Transverse colon (tissue), 4 donors: ENCODE measurements around the gene ADORA3. TPM values are rescaled to one million over a fixed set of nuclear protein-coding genes. Genes with fewer than 3 reads are reported as not detected.

Experiments
- DNase-seq: peaks from one replicate; pipeline ENCODE4 v3.0.0-alpha.2; 2019
- H3K27ac ChIP-seq, 4 donors: fragments of 200-600 bp; sonication (generic); 2 replicates each; pipeline ENCODE4 v1.5.1; 2016 to 2018; ENCODE audit warnings: inconsistent platforms in 4 of 4
- H3K27me3 ChIP-seq: fragments of 200-600 bp; sonication (generic); 2 replicates; pipeline ENCODE4 v1.5.1; 2017; ENCODE audit warnings: inconsistent platforms
- H3K36me3 ChIP-seq, 4 donors: fragments of 200-600 bp; sonication (generic); 2 replicates each; pipeline ENCODE4 v1.5.1; 2017 to 2019; ENCODE audit warnings: inconsistent platforms in 4 of 4
- H3K4me1 ChIP-seq, 4 donors: fragments of 200-600 bp; sonication (generic); 2 replicates each; pipeline ENCODE4 v1.5.1; 2017 to 2020; ENCODE audit warnings: inconsistent platforms in 4 of 4
- H3K4me3 ChIP-seq, 4 donors: fragments of 200-600 bp; sonication (generic); 1 replicate in 1 of 4; 2 replicates in 3 of 4; pipeline versions ENCODE4 v1.5.1 to v1.6.1; 2017 to 2019; ENCODE audit warnings: inconsistent platforms in 4 of 4
- H3K9me3 ChIP-seq, 2 donors: fragments of 200-600 bp; sonication (generic); 2 replicates each; pipeline ENCODE4 v1.5.1; 2017 to 2019; ENCODE audit warnings: inconsistent platforms in 2 of 2
- CTCF ChIP-seq, 5 experiments: fragments of 200-600 bp in 3 of 5; fragments of 450-650 bp in 2 of 5; sonication (generic) in 3 of 5; IDR thresholded peaks; 1 replicate in 2 of 5; 2 replicates in 3 of 5; pipeline ENCODE4 v1.5.1; 2016 to 2017; ENCODE audit warnings: antibody characterized with exemption in 5 of 5, inconsistent platforms in 3 of 5, mild to moderate bottlenecking in 2 of 5, moderate library complexity in 1 of 5
- EP300 ChIP-seq: sonication (generic); formaldehyde crosslinking; IDR thresholded peaks from one replicate; pipeline ENCODE4 v1.6.1; 2017; ENCODE audit warnings: antibody characterized with exemption, low read depth
- POLR2A ChIP-seq: fragments of 450-650 bp; IDR thresholded peaks from one replicate; pipeline ENCODE4 v1.6.1; 2016; ENCODE audit warnings: antibody characterized with exemption, mild to moderate bottlenecking, moderate library complexity
- POLR2AphosphoS5 ChIP-seq, 3 donors: sonication (generic); formaldehyde crosslinking; IDR thresholded peaks; one replicate each; pipeline ENCODE4 v1.6.1; 2016; ENCODE audit warnings: antibody characterized with exemption in 3 of 3
- WGBS, 2 donors: methylation state at CpG; one replicate each; pipeline ENCODE4 v1.1.5; 2018; ENCODE audit warnings: low coverage in 1 of 2; 5-methylcytosine and 5-hydroxymethylcytosine counted together
- in situ Hi-C, 4 donors: fragments of 200-750 bp; cut with MboI; loops; one replicate each; pipeline versions ENCODE4 v1.15.0 to v1.15.1; 2017; ENCODE audit warnings: low sequenced_read_pairs in 3 of 4, low pct_ligation_motif_present in 1 of 4, low pct_unique_long_range_greater_than_20kb in 1 of 4
- intact Hi-C: fragments of 100-400 bp; cut with DNase I; formaldehyde crosslinking; loops from one replicate; pipeline ENCODE4 v1.15.1; 2023; ENCODE audit warnings: low total_unique reads
- total RNA-seq, 4 donors: library from RNA; depleted of rRNA; stranded (reverse); fragments of >200 nt; gene quantifications; one replicate each; pipeline ENCODE4 v1.1.0, GENCODE V29; 2016

Gene ADORA3
- total RNA-seq, 4 donors from 2014 or later, result 2.9 to 5.7 TPM; not detected in 2

GRCh38 chr1:111466480-111466879 lies 37.0 kb downstream of the ADORA3 start:
- DNase-seq, result no peak
- TF ChIP-seq POLR2A (no peak), EP300 (no peak), POLR2AphosphoS5 (IDR thresholded peaks at IDR 0.05) (no peak), CTCF (IDR thresholded peaks at IDR 0.05) (no peak)
- H3K36me3 ChIP-seq, result peaks cover 0 to 23% (median 10%) of the 10 kb centered on the region in 4 donors
- H3K27ac ChIP-seq, result no peak overlapping the region
- H3K4me3 ChIP-seq, result no peak overlapping the region
- intact Hi-C loops, result no loop called here
- H3K4me1 ChIP-seq, result no peaks in the 10 kb centered on the region
- H3K9me3 ChIP-seq, result no peaks in the 10 kb centered on the region
- no peaks in the 10 kb centered on the region for H3K27me3 ChIP-seq
- 0% methylated on average over 1 of the region's 1 CpG for WGBS, 2 donors
- in situ Hi-C loops, result no loop called here

GRCh38 chr1:111465754-111466153 lies 37.7 kb downstream of the ADORA3 start:
- DNase-seq, result no peak

GRCh38 chr1:111463029-111463683 lies 40.3 kb downstream of the ADORA3 start:
- Histone ChIP-seq H3K4me1 (no peaks in the 10 kb centered on the region), H3K9me3 (no peaks in the 10 kb centered on the region), H3K27me3 (no peaks in the 10 kb centered on the region), H3K36me3 (peaks cover 0 to 53% (median 21%) of the 10 kb centered on the region in 4 donors), H3K27ac (peak overlapping the region in 1 of 4 donors; percentile 12), H3K4me3 (no peak overlapping the region)
- in situ Hi-C loops, result no loop called here
- WGBS, 2 donors, result 55 to 71% methylated on average over 4 of the region's 4 CpGs
- no peak for TF ChIP-seq POLR2A
- no peak for TF ChIP-seq EP300
- TF ChIP-seq CTCF (IDR thresholded peaks at IDR 0.05), result no peak
- no peak for TF ChIP-seq POLR2AphosphoS5 (IDR thresholded peaks at IDR 0.05)
- intact Hi-C loops, result no loop called here
- no peak for DNase-seq

More at GRCh38 chr1:111465754-111466153, 37.7 kb downstream of the ADORA3 start:
- TF ChIP-seq POLR2AphosphoS5 (IDR thresholded peaks at IDR 0.05) (no peak), CTCF (IDR thresholded peaks at IDR 0.05) (no peak), POLR2A (no peak), EP300 (no peak)
- in situ Hi-C loops (no loop called here), intact Hi-C loops (no loop called here)
- Histone ChIP-seq H3K27ac (no peak overlapping the region), H3K36me3 (peaks cover 0 to 28% (median 13%) of the 10 kb centered on the region in 4 donors), H3K9me3 (no peaks in the 10 kb centered on the region), H3K4me3 (no peak overlapping the region), H3K4me1 (no peaks in the 10 kb centered on the region), H3K27me3 (no peaks in the 10 kb centered on the region)
- WGBS, 2 donors, result 92 to 95% methylated on average over 2 of the region's 2 CpGs

GRCh38 chr1:111462370-111463028 lies 40.9 kb downstream of the ADORA3 start:
- DNase-seq, result no peak
- intact Hi-C loops (no loop called here), in situ Hi-C loops (no loop called here)
- H3K9me3 ChIP-seq, result no peaks in the 10 kb centered on the region
- peaks cover 0 to 53% (median 23%) of the 10 kb centered on the region in 4 donors for H3K36me3 ChIP-seq
- 78 to 81% methylated on average over 4 of the region's 4 CpGs for WGBS, 2 donors
- H3K4me3 ChIP-seq, result no peak overlapping the region
- H3K4me1 ChIP-seq, result no peaks in the 10 kb centered on the region
- no peaks in the 10 kb centered on the region for H3K27me3 ChIP-seq
- no peak for TF ChIP-seq CTCF (IDR thresholded peaks at IDR 0.05)
- no peak for TF ChIP-seq EP300
- TF ChIP-seq POLR2A, result no peak
- TF ChIP-seq POLR2AphosphoS5 (IDR thresholded peaks at IDR 0.05), result no peak
- H3K27ac ChIP-seq, result peak overlapping the region in 1 of 4 donors; percentile 12
